Duodenal mucosa (tissue), 2 donors: ENCODE measurements around the gene PRKG1.
"Not testable (repeated sequence)": the region's sequence is repeated elsewhere in the genome, so short reads cannot be mapped to it uniquely, and the experiment has no call there.

Source experiments
- H3K27ac ChIP-seq: one replicate; pipeline ENCODE4 v1.7.0; 2013; ENCODE audit warnings: low read depth, low read length
- H3K27me3 ChIP-seq, 2 donors: one replicate each; pipeline ENCODE4 v1.7.0; 2013; ENCODE audit warnings: low read length in 2 of 2, control low read depth in 1 of 2; ENCODE audit not compliant: insufficient read depth in 2 of 2, control insufficient read depth in 1 of 2
- H3K36me3 ChIP-seq, 2 donors: one replicate each; pipeline ENCODE4 v1.7.0; 2013; ENCODE audit warnings: low read length in 2 of 2, control low read depth in 1 of 2; ENCODE audit not compliant: insufficient read depth in 2 of 2, control insufficient read depth in 1 of 2
- H3K4me1 ChIP-seq, 2 donors: one replicate each; pipeline ENCODE4 v1.7.0; 2013; ENCODE audit warnings: low read length in 2 of 2, control low read depth in 1 of 2; ENCODE audit not compliant: insufficient read depth in 2 of 2, control insufficient read depth in 1 of 2
- H3K4me3 ChIP-seq, 2 donors: one replicate each; pipeline ENCODE4 v1.7.0; 2013; ENCODE audit warnings: low read length in 2 of 2, low read depth in 1 of 2
- H3K9ac ChIP-seq, 2 donors: one replicate each; pipeline ENCODE4 v1.7.0; 2013; ENCODE audit warnings: low read length in 2 of 2, low read depth in 1 of 2
- H3K9me3 ChIP-seq, 2 donors: one replicate each; pipeline ENCODE4 v1.7.0; 2013; ENCODE audit warnings: low read length in 2 of 2, control low read depth in 1 of 2; ENCODE audit not compliant: control insufficient read depth in 1 of 2

PRKG1 gene

GRCh38 chr10:51162002-51162401 lies 87.7 kb downstream of the PRKG1 start:
- H3K4me1 ChIP-seq, result no peaks in the 10 kb centered on the region
- no peak overlapping the region for H3K4me3 ChIP-seq
- H3K9me3 ChIP-seq, result no peaks in the 10 kb centered on the region
- H3K36me3 ChIP-seq, result no peaks in the 10 kb centered on the region
- no peaks in the 10 kb centered on the region for H3K27me3 ChIP-seq
- no peak overlapping the region for H3K27ac ChIP-seq
- no peak overlapping the region for H3K9ac ChIP-seq

GRCh38 chr10:51163380-51164049 lies 89.2 kb downstream of the PRKG1 start:
- H3K4me3 ChIP-seq, H3K36me3 ChIP-seq, H3K27ac ChIP-seq, H3K4me1 ChIP-seq, H3K27me3 ChIP-seq, H3K9ac ChIP-seq, H3K9me3 ChIP-seq: not testable (repeated sequence)

GRCh38 chr10:51168086-51168815 lies 94.0 kb downstream of the PRKG1 start:
- H3K4me1 ChIP-seq, result no peaks in the 10 kb centered on the region
- H3K27ac ChIP-seq, result no peak overlapping the region
- no peaks in the 10 kb centered on the region for H3K36me3 ChIP-seq
- no peak overlapping the region for H3K4me3 ChIP-seq
- H3K27me3 ChIP-seq, result no peaks in the 10 kb centered on the region
- no peak overlapping the region for H3K9ac ChIP-seq
- H3K9me3 ChIP-seq, result no peaks in the 10 kb centered on the region

- Histone ChIP-seq H3K27ac (no peak overlapping the region), H3K9me3 (no peaks in the 10 kb centered on the region), H3K4me3 (no peak overlapping the region), H3K27me3 (no peaks in the 10 kb centered on the region), H3K36me3 (no peaks in the 10 kb centered on the region), H3K4me1 (no peaks in the 10 kb centered on the region), H3K9ac (no peak overlapping the region)
Measured at GRCh38 chr10:51169111-51169510, 94.8 kb downstream of the PRKG1 start.

GRCh38 chr10:51170518-51171245 lies 96.4 kb downstream of the PRKG1 start:
- Histone ChIP-seq H3K27ac (no peak overlapping the region), H3K4me1 (no peaks in the 10 kb centered on the region), H3K9ac (no peak overlapping the region), H3K9me3 (no peaks in the 10 kb centered on the region), H3K4me3 (no peak overlapping the region), H3K36me3 (no peaks in the 10 kb centered on the region), H3K27me3 (no peaks in the 10 kb centered on the region)

GRCh38 chr10:51171946-51172345 lies 97.7 kb downstream of the PRKG1 start:
- H3K9me3 ChIP-seq, result no peaks in the 10 kb centered on the region
- H3K4me3 ChIP-seq, result no peak overlapping the region
- H3K9ac ChIP-seq, result no peak overlapping the region
- H3K36me3 ChIP-seq, result no peaks in the 10 kb centered on the region
- H3K27me3 ChIP-seq, result no peaks in the 10 kb centered on the region
- H3K27ac ChIP-seq, result no peak overlapping the region
- no peaks in the 10 kb centered on the region for H3K4me1 ChIP-seq

GRCh38 chr10:51176976-51177695 lies 102.8 kb downstream of the PRKG1 start:
- no peak overlapping the region for H3K27ac ChIP-seq
- H3K4me1 ChIP-seq, result no peaks in the 10 kb centered on the region

GRCh38 chr10:51178634-51179033 lies 104.3 kb downstream of the PRKG1 start:
- Histone ChIP-seq H3K9ac (no peak overlapping the region), H3K27me3 (no peaks in the 10 kb centered on the region), H3K27ac (no peak overlapping the region), H3K4me3 (no peak overlapping the region), H3K4me1 (no peaks in the 10 kb centered on the region), H3K36me3 (no peaks in the 10 kb centered on the region), H3K9me3 (no peaks in the 10 kb centered on the region)

More at GRCh38 chr10:51176976-51177695, 102.8 kb downstream of the PRKG1 start:
- Histone ChIP-seq H3K9ac (no peak overlapping the region), H3K9me3 (no peaks in the 10 kb centered on the region), H3K4me3 (no peak overlapping the region), H3K27me3 (no peaks in the 10 kb centered on the region), H3K36me3 (no peaks in the 10 kb centered on the region)

- Histone ChIP-seq H3K36me3 (no peaks in the 10 kb centered on the region), H3K9me3 (no peaks in the 10 kb centered on the region), H3K27ac (no peak overlapping the region)
Measured at GRCh38 chr10:51180141-51180540, 105.9 kb downstream of the PRKG1 start.

GRCh38 chr10:51183783-51184182 lies 109.5 kb downstream of the PRKG1 start:
- Histone ChIP-seq H3K4me3 (no peak overlapping the region), H3K36me3 (no peaks in the 10 kb centered on the region), H3K9me3 (no peaks in the 10 kb centered on the region), H3K9ac (no peak overlapping the region), H3K4me1 (no peaks in the 10 kb centered on the region), H3K27me3 (no peaks in the 10 kb centered on the region), H3K27ac (no peak overlapping the region)

More at GRCh38 chr10:51180141-51180540, 105.9 kb downstream of the PRKG1 start:
- Histone ChIP-seq H3K4me1 (no peaks in the 10 kb centered on the region), H3K27me3 (no peaks in the 10 kb centered on the region), H3K9ac (no peak overlapping the region), H3K4me3 (no peak overlapping the region)
